ENCODE data around the gene SMIM45.
A peak's percentile ranks its signal among the peaks of the same experiment; 100 is the strongest.

Gene SMIM45

DNA sequence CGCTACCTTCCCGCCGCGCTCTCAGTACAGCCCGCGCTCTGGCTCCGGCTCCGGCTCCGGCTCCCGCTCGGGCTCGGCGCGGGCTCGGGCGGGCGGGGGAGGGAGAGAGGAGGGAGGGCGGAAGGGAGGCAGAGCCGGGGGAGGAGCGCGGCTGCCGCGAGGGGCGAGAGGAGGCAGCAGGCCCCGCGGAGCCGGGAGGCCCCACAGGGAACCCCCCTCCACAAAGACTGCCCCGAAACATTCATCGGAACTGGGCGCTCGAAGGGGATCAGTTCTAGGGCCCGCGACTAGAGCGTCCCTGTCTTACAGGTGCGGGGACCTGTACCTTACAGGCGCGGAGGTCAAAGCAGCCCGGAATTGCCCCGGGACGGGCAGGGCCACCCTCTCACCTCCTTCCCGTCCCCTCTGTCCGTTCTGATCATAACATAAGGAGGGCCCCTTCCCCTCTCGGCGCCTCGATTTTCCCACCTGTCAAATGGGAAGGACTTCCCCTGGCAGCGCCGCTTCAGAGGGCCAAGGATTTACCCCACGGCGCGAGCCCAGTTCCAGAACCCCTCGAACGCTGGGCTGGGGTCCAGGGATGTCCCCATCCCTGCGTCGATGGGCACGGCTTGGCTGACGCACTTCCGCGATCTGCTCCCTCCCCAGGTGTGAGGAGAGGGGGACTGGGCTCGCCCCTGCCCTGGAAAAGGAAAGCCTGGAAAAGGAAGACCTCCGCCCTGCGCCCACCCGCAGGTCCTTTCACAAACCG, 36.7 kb upstream of the SMIM45 start, which contains the start of gene SHISA8:
SHISA8 (minus strand) TSS at position 40 of the 751 bp plus-strand sequence. CDS start 407 bp downstream, outside the sequence.
- DNase-seq: peak in 5 of 51 donors; percentile 14 to 42 (median 16)

DNA sequence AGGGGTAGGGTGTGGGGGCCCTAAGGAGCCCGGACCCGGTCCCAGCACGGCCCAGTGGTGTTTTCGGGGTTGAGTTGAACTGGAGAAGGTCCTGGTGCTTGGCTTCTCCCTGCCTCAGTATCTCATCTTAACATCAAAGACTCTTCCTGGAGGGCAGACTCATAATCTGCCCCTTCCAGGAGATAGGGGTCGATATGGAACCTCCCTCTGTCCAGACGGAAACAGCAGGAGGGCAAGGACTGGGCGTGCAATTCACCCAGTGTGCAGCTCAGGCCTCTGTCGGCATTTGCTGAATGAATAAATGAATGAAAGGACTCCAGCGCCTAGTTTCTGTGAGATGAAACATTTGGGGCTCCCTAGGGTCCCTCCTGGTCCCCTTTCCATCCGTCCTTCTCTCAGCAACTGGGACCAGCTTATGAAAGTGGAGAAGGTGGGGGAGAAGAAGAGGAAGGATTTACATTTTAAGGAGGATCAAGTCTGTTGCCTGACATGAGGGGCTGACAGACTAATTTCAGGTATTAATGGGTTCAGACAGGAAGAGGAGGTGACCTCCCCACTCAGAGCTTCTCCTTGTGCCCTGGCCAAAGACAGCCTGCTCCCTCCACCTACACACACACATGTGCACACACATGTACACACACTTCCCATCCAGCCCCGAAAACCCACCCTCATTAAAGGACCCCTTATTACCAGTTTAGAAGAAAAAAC, 36.0 kb upstream of the SMIM45 start:
- no peak for DNase-seq

DNA sequence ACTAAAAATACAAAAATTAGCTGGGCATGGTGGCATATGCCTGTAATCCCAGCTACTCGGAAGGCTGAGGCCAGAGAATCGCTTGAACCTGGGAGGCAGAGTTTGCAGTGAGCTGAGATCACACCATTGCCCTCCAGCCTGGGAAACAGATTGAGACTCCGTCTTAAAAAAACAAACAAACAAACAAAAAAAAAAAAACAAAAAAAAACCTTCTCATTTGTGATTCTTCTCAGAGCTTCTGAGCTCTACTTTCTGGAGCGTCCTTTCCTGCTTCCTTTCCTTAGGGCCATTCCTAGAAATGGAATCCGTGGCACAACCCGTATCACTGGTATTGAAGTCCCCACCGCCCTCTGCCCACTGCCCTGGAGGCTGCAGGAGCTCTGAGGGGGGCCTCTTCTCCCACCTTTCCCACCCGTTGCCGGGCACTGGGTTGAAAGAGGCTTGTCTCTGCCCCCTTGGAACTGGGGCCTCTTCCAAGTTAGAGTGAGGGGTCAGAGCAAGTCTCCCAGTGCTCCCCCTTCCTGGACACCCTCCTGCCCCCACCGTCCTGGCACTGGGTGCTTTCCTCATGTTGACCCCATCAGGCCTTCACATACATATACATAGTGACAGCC, 35.1 kb upstream of the SMIM45 start:
- no peak for DNase-seq

DNA sequence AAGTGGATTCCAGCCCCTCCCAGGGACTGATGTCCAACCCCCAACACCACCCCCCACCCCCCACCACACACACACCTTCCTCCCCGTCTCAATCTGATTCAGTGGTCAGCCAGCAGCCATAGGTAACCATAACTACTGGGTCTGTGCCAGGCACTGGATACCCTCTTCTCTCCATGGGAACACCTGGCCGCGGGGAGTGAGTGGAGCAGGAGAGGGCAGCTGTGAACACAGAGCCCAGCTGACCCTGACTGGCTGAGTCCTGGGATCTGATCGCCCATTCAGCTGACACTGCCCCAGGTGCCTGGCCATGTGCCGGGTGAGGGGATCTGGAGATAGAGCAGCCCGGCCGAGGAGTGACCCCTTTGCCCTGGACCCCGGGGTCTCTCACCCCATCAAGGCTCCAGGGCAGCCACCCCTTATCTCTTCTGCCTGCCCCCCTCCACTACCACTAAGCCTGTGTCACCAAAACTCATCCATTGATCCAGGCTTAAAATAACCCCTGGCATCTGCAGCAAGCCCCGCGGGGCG, 34.5 kb upstream of the SMIM45 start:
- no peak for DNase-seq

DNA sequence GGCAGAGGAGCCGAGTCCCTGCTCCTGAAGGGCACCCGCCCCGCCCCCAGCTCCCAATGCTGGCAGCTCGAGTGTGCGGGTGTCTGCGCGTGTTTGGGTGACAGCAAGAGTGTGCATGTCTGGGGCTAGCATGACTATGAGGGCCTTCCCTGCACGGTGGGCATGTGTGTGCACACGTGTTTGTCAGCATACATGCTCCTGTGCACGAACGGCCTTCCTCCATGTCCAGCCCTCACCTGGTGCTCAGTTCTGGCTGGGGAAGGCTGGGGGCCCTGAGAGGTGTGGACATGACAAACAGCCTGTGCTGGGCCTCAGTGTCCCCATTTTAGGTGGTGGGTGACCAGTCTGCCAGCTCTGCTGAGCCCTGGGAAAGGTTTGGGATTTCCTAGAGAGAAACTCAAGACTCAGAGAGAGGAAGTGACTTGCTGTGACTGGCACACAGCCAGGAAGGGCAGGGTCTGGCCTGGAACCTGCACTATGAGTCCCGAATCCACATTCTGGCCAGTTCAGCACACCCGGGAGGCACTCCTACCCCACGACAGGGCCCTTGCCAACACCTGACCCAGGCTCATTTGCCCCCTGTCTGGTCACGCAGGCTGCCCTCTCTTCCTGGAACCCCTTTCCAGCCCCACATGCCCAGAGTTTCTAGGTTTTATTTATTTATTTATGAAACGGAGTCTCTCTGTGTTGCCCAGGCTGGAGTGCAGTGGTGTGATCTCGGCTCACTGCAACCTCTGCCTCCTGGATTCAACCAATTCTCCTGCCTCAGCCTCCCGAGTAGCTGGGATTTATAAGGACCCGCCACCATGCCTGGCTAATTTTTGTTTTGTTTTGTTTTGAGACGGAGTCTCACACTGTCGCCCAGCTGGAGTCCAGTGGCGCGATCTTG, 33.8 kb upstream of the SMIM45 start:
- DNase-seq: peak in 12 of 51 donors; percentile 5 to 39 (median 22)

DNA sequence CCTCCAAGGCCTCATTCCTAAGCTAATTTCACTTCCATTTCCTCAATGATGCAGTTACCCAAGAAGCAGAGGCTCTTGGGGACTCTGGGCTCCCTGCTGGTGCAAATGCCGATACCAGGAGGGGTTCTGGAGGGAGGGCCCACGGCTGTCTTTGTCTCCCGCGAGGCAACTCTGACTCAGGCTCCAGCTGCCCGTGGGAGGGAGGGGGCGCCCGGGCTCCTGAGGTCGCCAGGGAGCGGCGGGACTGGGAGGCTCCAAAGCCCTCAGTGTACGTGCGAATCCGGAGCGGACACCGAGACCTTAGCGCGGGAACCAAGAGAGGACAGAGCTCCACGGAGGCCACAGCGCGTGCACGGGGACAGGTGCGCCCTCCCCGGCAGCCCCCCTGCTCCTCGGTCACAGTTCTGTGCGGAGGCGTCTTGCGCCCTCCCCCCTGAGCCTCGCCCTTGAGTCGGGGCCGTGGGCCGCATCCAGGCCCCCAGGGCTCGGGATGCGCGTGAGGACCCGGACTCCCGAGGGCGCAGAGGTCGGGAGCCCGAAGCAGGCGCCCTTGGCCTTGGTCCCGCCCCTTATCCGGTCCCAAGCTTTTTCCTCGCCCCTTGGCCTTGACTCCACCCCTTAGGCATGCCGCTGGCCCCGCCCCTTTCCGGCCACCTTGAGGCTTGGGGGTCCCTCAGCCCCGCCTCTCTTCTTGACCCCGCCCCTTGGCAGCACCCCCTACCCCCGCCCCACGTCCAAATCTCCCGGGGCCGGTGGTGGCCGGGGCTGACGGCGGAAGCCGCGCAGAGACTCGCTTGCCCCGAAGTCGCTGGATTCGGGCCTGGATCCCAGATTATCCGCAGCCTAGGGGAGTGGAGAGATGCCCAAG, 32.4 kb upstream of the SMIM45 start:
- peak in 19 of 51 donors; percentile 10 to 51 (median 27) for DNase-seq

DNA sequence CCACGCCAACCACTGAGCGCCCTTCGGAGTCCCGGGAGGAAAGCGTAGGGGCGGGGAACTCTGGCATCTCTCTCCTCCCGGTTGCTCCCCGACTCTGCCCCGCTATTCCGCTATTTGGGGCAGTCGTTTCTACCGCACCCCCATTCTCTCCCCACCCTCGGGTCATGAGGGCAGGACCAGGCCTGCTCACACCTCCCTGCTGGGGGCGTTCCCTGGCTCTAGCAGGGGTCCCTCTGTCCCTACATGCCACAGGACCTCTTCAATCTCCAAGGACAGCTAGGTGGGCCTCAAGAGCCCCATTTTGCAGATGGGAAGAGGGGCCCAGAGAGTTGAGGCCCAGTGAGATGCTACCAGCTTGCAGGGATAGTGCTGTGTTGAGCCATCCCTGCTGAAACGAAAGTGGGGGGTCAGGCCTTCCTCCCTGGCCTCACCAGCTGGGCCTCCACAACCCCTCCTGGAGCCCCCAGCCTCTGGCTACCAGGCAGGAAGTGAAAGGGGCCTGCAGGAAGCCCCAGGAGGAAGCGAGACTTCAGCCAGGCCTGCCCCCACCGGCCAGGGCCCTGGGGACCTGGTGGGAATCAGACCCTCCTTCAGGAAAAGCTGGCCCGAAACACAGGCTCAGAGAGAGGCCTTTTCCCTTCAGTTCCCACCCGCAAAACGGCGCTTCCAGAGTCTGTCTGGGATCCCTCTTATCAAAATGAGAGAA, 31.5 kb upstream of the SMIM45 start:
- DNase-seq: peak in 16 of 51 donors; percentile 7 to 39 (median 20)

DNA sequence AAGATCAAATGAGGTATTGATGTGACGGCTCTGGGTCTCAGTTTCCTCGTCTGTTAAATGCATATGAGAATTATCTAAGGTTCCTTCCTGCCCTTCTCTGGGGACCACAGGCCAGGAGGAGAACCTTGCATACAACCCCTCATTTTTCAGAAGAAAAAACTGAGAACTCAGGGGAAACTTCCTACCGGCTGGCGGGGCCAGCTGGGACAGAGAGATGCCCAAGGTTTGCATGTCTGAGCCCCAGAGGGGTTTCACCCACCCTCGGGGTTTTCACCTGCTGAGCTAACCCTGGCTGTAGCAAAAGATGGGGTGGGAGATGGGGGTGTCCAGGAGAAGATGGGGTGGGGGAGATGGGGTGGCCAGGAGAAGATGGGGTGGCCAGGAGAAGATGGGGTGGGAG, 29.6 kb upstream of the SMIM45 start:
- DNase-seq: no peak

DNA sequence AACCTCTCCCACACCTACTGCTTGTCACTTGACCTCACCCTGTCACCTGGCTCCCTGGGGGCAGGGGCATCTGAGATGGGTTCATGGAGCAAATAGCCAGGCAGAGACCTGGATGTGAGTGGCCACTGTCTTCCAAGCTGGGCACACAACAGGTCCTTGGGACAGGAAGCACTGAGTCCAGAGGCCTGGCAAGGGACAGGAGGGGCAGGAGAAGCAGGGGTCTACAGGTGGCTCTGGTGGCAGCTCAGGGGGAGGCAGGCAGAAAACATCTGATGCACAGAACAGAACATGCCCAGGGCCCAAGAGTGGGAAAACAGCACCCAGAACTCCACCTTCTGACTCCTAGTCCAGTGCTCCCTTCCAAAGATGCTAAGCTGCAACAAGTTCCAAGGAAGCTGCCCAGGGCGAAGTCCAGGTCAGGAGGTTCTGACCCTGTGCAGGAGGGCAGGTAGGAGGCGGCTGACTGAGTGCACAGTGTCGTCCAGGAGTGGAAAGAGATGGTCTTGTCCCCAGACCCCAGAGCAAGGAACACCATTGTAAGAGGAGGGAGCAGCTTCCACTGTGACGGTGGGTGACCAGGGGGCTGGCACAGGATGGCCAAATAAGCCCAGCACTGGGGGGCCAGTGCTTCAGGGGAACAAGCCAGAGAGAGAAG, 28.9 kb upstream of the SMIM45 start:
- no peak for DNase-seq

DNA sequence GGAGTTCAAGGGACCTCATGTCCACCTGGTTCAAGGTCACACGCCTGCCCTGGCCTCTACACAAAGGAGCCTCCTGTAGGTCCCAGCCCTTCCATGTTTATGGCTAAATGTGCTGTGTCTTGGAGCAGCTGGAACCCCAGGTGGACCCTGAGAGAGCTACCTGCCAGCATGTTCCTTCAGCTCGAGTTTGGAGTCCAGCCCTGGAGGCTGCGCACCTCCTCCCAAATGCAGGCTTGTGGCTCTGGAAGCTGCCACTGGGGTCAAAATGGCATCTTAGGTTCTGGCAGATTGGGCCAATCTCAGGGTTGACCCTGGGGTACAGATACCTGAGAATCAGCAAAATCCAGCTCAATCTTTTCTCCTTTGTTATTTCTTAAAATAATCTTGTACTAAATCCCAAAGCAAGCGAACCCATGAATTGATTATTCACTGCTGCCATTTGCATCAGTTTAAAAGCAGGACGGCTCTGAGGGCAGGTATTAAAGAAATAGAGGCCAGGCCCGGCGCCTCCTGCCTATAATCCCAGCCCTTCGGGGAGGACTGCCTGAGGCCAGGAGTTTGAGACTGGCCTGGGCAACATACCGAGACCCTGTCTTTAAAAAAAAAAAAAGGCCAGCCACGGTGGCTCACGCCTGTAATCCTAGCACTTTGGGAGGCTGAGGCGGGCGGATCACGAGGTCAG, 28.2 kb upstream of the SMIM45 start:
- DNase-seq: no peak

DNA sequence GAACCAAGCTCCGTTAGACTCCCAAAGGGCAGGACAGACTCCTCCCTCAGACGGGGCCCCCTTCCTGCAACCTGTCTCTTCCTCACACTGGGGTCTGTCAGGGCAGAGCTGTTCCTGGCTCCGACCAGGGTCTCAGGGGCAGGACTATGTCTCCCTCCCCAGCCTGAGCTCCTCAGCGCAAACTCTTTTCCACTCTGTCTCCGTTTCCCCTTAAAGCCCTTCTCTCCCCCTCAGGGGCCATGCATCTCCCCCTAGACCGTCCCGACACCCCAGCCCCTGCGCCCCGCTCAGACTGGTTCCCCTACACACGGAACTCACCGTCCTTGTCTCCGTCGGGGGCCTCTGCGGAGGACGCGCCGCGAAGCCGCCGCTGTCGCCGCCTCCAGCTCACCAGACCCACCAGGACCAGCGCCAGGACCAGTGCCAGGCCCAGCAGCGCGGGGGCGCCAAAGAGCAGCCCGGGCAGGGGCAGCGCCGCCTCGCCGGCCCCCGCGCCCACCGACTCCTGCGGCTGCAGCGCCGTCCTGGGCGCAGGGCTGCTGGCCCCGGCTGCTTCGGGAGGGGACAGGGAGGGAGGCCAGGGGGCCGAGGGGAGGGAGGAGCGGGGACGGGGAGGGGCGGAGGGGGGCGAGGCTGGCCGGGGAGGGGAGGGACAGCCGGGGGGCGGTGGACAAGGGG, 26.0 kb upstream of the SMIM45 start:
- DNase-seq: peak in 21 of 51 donors; percentile 8 to 58 (median 25)

DNA sequence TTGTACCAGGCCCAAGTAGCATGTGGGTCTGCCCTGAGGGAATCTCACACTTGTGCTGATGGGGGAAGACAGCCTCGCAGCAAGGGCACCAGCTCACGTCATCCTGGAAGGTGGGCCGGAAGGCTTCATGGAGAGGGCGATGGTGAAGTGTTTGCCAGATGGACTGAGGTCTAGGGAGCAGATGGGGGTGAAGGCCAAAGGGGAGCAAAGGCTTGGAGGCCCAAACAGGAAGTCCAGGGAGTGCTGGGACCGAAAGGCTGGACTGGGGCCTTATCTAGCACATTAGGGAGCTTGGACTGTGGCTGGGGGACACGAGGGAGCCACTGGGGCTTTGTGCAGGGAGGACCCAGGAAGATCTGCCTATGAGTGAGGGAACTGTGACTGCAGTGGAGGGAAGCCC, 24.1 kb upstream of the SMIM45 start:
- DNase-seq: no peak

DNA sequence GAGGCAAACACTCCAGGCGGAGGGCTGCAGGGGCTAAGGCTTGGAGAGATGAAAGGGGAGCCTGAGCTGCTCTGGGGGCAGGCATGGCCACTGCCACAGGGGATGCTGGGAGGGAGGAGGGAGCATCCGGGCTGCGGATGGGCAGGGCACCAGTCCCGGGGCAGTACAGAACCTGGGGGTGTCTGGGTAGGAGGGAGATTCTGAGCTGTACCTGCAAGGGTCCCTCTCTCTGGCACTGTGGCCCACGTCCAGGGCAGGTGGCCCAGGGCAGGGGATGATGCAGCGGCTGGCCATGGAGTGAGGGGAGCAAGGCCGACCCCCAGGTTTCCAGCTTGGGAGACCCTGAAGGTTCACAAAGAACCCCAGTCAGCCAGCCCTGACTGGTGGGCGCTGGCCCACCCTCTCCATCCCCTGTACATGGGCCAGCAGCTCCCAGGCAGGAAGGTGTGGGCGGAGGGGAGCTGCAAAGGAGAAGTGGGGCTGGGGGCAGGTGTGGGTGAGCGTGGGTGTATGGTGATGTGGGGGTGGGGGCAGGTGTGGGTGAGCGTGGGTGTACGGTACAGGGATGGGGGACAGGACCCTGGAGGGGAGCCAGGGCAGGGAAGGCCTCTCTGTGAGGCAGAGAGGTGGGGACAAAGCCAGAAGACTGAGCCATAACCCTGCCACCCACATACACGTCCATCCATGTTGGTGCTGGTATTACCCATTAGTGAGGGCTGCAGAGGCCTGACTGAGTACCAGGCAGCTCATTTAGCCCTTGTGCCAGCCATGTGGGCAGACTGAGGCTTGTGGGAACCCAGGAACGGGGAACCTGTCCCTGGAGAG, 23.1 kb upstream of the SMIM45 start:
- DNase-seq: no peak

DNA sequence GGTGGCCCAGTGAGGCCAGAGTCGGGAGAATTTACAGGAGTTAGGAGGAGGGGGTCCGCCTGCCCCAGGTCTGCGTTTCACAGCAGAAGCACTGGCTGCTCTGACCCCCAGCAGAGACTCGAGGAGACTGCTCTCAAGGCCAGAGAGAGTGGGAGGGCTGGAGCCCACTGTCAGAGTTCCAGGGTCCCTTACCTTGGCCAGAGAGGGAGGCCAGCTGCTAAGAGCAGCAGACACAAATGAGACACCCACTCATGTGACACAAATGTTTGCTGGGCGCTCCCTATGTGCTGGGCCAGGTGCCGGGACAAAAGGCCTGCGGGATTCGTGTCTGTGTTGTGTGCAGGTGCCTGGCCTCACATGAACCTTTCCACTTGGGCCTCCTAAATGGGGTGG, 22.5 kb upstream of the SMIM45 start:
- no peak for DNase-seq

DNA sequence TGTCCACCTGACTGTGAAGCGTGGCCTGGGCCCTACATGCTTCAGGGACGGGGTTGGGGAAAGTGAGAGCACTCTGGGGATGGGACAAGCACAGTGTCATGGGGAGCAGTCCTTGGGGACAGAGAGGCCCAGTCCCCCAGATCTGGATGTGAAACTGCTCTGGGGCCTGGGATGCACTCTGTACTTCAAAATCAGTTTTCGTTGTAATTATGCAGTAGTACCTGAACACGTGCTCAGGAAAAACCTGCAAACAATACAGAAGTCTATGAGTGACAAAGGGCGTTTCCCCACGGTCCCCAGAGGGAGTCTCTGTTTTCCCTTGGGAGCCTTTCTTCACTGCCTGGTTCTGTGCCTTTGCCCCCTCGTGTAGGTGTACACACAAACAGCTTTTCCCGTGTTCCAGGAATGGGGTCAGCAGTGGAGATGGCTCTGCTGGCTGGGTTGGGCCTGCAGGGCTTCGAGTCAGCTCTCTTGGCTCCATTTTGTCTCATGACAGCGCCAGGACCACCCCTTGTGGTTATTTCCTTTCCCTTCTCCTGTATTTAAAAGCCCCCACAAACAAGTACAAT, 20.2 kb upstream of the SMIM45 start:
- no peak for DNase-seq

DNA sequence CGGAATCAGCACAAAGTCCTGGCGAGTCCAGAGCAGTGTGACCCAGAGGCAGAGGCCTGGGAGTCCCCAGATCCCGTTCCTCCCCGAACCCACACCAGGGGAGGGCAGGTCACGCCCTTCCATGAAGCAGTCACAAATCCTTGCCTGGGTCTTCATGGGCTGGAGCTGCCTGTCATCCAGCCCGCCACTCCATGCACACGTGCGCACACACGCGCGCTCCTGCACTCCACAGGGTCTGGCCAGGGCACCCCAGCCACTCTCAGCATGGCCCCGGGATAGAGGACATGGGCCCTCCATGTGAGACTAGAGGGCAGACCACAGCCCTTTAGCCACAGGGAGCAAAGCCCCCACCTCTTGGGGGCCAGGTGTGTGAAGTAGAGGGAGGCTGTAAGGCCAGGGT, 19.6 kb upstream of the SMIM45 start:
- DNase-seq: no peak
